ENCODE results near the gene SUPT7L. TPM values are rescaled to one million over a fixed set of nuclear protein-coding genes. Genes with fewer than 3 reads are reported as not detected.
A peak's percentile ranks its signal among the peaks of the same experiment; 100 is the strongest.

The SUPT7L gene
- total RNA-seq, 1 experiment from 2014 or later, result 22.4 TPM

- TF ChIP-seq POLR2AphosphoS5 (IDR thresholded peaks at IDR 0.05; ENCODE audit: low read depth, low read length) (no peak), CTCF (IDR thresholded peaks at IDR 0.05) (peak; percentile 91)
- Histone ChIP-seq H3K4me3 (ENCODE audit: low read depth in 2 of 2, low read length in 2 of 2) (no peak overlapping the region), H3K9me3 (ENCODE audit: control insufficient read depth, insufficient read depth, low read depth, low read length) (no peaks in the 10 kb centered on the region), H3K36me3 (ENCODE audit: control insufficient read depth, insufficient read depth, low read length) (no peaks in the 10 kb centered on the region), H3K27me3 (ENCODE audit: control insufficient read depth, insufficient read depth, low read length) (no peaks in the 10 kb centered on the region), H3K27ac (ENCODE audit: low read length) (no peak overlapping the region), H3K4me1 (ENCODE audit: control insufficient read depth, insufficient read depth, low read length) (peaks cover 9% of the 10 kb centered on the region; the same call in 1 of the 2 replicates)
- ATAC-seq (peak; percentile 86), DNase-seq (ENCODE audit: low read depth, low spot score) (no peak)
- intact Hi-C loops (cut with micrococcal nuclease; ENCODE audit: unreplicated experiment), result loop anchor here (5.0 kb wide), 1 partner anchor 694 kb away; no protein-coding TSS in a partner anchor
- ChIA-PET POLR2A (interaction anchor here (0.6 kb wide), 1 partner anchor 693 kb away, joined by 5 read pairs; no protein-coding TSS in a partner anchor), CTCF (interaction anchor here (0.5 to 1.0 kb wide), 5 partner anchors 20 to 143 kb away, joined by 3 to 7 read pairs (median 3); no protein-coding TSS in a partner anchor)
- in situ Hi-C loops (cut with HindIII; ENCODE audit: low pct_unique_long_range_greater_than_20kb, low sequenced_read_pairs), result no loop called here
- BruUV-seq (replicated peaks), result no TSS peak
Observed at GRCh38 chr2:27703638-27704341, 40.4 kb upstream of the SUPT7L start.

- ChIA-PET POLR2A (no interaction called here), CTCF (no interaction called here)
- intact Hi-C loops (cut with micrococcal nuclease; ENCODE audit: unreplicated experiment), result loop anchor here (5.0 kb wide), 1 partner anchor 695 kb away; no protein-coding TSS in a partner anchor
- in situ Hi-C loops (cut with HindIII; ENCODE audit: low pct_unique_long_range_greater_than_20kb, low sequenced_read_pairs), result no loop called here
- H3K4me3 ChIP-seq (ENCODE audit: low read depth in 2 of 2, low read length in 2 of 2), result no peak overlapping the region
- H3K36me3 ChIP-seq (ENCODE audit: control insufficient read depth, insufficient read depth, low read length), result no peaks in the 10 kb centered on the region
- H3K4me1 ChIP-seq (ENCODE audit: control insufficient read depth, insufficient read depth, low read length), result peaks cover 9% of the 10 kb centered on the region; the same call in 1 of the 2 replicates
- H3K27ac ChIP-seq (ENCODE audit: low read length), result no peak overlapping the region
- TF ChIP-seq POLR2AphosphoS5 (IDR thresholded peaks at IDR 0.05; ENCODE audit: low read depth, low read length) (no peak), TCF7L2 (IDR thresholded peaks at IDR 0.05; ENCODE audit: low read depth, low read length) (no peak), SIN3A (IDR thresholded peaks at IDR 0.05; ENCODE audit: borderline replicate concordance, insufficient read depth, low read depth, low read length) (no peak), CTCF (IDR thresholded peaks at IDR 0.05) (no peak), REST (IDR thresholded peaks at IDR 0.05; ENCODE audit: insufficient read depth in 1 of 2, low read depth in 2 of 2, low read length in 1 of 2) (no peak)
- H3K9me3 ChIP-seq (ENCODE audit: control insufficient read depth, insufficient read depth, low read depth, low read length), result no peaks in the 10 kb centered on the region
- no TSS peak for BruUV-seq (replicated peaks)
- no peak for DNase-seq (ENCODE audit: low read depth, low spot score)
- ATAC-seq, result no peak
- no peaks in the 10 kb centered on the region for H3K27me3 ChIP-seq (ENCODE audit: control insufficient read depth, insufficient read depth, low read length)
Observed at GRCh38 chr2:27702302-27702701, 38.9 kb upstream of the SUPT7L start.

All from Panc1 (cell line).